GM19438 (cell line): ENCODE measurements around the gene CMTM8.

Source experiments
- ATAC-seq: cut with Tn5 transposase; IDR thresholded peaks from one replicate; pipeline ENCODE4 v1.9.1; 2021; ENCODE audit warnings: low read depth; ENCODE audit not compliant: unreplicated experiment

Gene CMTM8

GRCh38 chr3:32274306-32274705 is 35.8 kb downstream of the CMTM8 start:
- ATAC-seq = no peak

DNA sequence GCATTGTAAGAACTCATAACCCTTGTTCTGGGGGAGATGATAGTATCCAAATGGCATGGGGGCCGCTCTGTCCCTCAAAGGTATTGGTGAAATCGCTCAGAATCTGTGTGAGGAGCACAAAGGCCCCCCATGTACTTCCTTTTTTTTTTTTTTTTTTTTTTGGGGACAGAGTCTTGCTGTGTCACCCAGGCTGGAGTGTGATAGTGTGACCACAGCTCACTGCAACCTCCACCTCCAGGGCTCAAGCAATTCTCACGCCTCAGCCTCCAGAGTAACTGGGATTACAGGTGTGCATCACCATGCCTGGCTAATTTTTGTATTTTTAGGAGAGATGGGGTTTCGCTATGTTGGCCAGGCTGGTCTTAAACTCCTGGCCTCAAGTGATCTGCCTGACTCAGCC is 37.0 kb downstream of the CMTM8 start:
- no peak for ATAC-seq

GRCh38 chr3:32276279-32276841 is 37.9 kb downstream of the CMTM8 start:
- no peak for ATAC-seq

DNA sequence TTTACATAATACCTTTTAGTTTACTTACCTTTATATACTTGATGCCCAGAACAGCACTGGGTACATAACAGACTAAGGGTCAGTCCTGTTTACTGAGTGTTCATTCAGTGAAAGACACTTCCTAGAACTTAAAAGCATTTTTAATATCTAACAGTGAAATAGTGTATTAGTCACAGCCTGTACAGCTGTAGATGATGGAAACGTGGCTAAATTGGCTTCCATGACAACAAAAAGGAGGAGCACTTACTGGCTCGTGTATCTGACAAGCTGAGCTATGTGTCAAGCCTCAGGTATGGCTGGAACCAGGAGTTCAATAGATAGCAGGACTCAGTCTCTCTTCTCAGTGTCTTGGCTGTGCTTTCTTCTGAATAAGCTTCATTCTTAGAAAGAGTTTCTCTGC is 40.2 kb downstream of the CMTM8 start:
- no peak for ATAC-seq

- ATAC-seq = no peak
Observed at GRCh38 chr3:32280262-32280910, 41.9 kb downstream of the CMTM8 start.

- ATAC-seq = no peak
Observed at GRCh38 chr3:32281570-32282106, 43.2 kb downstream of the CMTM8 start.

- ATAC-seq = no peak
Observed at GRCh38 chr3:32282578-32283154, 44.2 kb downstream of the CMTM8 start.

GRCh38 chr3:32283304-32283703 is 44.8 kb downstream of the CMTM8 start:
- no peak for ATAC-seq

DNA sequence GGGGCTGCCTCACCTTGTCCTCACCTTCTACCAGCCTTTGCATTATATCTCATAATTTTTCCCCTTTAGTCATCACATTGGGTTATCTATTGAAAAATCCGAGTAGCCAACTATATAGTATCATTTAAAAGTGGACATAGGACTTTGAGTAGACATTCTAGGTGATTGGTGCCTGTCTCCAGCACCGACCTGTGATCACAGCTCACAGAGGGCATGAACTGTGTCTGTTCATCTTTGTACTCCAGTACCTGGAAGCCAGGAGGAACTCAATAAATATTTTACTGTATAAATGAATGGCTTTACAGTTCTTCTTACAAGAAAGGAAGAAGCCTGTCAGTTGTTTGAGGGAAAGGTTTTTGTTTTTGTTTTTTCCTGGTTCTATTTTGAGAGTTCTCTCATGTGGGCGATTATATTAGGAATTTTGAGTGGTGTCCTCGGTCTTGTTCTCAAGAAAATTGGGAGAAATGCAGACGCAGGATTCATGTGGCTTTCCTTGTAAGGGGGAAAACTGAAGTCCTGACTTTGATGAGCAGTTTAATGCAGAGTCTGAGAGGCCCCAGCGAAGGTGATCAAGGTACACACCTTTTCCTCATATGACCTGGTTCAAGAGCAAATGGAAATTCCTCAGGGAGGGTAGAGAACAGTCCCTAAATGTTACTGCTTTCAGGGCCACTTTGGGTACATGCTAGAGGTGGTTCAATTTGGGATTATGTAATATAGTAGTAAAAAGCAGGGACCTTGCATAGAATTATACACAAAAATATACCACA is 46.1 kb downstream of the CMTM8 start:
- no peak for ATAC-seq

GRCh38 chr3:32285891-32286290 is 47.4 kb downstream of the CMTM8 start:
- no peak for ATAC-seq

DNA sequence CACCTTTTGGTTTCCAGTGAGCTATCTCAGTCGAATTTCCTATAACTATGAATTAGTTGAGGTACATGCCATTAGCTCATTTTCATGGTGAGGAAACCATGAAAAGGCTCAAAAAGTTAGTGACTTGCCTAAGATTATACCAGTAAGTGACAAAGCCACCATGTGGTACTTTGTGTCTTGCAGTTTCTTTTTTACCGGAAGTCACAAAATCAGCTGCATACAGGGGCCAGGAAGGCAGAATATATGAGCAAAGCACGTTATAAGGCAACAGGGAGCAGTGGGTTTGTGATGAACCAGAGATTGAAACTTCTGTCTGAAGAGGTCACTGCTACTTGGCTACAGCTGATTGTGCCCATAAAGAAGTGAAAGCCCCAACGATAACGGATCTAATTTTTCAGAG is 50.3 kb downstream of the CMTM8 start:
- ATAC-seq = no peak

DNA sequence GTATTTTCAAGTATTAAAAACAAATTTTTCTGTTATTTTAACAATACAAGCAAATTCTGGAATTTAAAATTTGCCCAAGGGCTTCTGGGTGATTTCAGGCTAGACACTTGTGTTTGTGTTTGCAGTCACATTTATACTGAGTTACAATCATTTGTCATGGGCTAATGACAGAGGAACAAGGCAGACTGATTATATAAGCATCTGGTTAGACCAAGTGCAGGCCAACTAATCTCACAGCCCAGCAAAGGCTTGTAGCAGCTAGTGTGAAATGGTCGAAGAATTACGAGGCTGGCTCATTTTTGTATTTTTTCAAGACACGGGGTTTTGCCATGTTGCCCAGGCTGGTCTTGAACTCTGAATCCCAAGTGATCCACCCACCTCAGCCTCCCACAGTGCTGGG is 52.1 kb downstream of the CMTM8 start:
- ATAC-seq = no peak

GRCh38 chr3:32292085-32292796 is 53.8 kb downstream of the CMTM8 start:
- ATAC-seq = no peak

GRCh38 chr3:32293903-32294302 is 55.4 kb downstream of the CMTM8 start:
- no peak for ATAC-seq

GRCh38 chr3:32296251-32297204 is 58.0 kb downstream of the CMTM8 start:
- ATAC-seq = peak; percentile 58

- ATAC-seq = no peak
Observed at GRCh38 chr3:32297366-32297765, 58.9 kb downstream of the CMTM8 start.

- no peak for ATAC-seq
Observed at GRCh38 chr3:32301426-32301825, 62.9 kb downstream of the CMTM8 start.

DNA sequence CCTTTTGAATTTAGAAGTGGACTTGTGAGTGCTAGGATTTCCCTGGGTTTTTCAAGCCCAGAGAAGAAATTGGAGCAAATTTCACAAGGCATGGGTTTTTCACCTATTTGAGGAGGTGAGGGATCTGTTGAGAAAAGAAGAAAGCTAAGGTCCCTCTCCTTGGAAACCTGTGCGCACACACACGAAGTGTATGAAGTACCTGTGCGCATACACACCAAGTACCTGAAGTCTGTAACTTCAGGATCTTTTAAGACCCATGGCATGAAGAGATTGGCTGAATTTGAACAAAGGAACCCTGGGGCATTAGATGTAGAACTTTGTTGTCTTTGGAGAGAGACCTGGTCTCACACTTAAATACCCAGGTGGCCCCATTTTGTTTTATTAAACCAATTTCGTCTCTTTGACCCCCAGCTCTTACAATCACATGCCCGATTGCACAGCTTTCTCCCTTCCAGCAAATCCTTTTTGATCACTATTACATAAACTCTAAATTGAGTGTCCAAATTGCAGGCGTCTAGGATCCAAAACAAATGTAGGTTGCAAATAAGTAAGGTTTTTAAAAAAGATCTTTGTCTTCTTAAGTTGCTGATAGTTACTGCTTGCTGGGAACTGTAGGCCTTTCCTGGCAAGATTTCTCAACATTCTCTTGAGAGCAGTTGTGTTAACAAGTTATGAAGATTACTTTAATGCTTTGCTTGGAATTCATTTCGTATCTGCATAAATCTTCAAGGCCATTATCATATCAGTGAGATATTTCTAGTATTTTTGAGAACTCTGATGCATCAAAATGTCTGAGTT is 64.3 kb downstream of the CMTM8 start:
- ATAC-seq = no peak

GRCh38 chr3:32303399-32303747 is 64.9 kb downstream of the CMTM8 start:
- ATAC-seq = no peak
